NCI-H187 treated with DMSO at 0.1 percent for 48 hours (cell line): ENCODE results near the gene ZNF93.
"Not testable (repeated sequence)": the region's sequence is repeated elsewhere in the genome, so short reads cannot be mapped to it uniquely, and the experiment has no call there.

ENCODE experiments used
- DNase-seq: peaks from one replicate; lab custom pipeline; 2025; lab: John Stamatoyannopoulos, UW

The ZNF93 gene

DNA sequence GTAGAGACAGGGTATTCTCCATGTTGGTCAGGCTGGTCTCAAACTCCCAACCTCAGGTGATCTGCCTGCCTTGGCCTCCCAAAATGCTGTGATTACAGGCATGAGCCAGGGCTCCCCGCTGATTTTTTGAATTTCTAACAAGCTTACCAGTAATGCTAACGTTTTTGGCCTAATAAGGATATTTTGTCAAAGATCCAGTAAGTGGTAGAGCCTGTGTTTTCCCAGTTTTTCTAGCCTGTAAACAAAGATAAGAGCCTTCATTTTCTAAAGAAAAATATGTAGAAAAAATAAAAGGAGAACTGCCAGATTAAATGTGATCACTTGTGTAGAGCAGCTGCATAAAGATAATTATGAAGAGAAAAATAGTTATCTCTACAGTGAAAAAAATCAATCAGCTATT, 37.7 kb downstream of the ZNF93 start:
- DNase-seq: no peak

DNA sequence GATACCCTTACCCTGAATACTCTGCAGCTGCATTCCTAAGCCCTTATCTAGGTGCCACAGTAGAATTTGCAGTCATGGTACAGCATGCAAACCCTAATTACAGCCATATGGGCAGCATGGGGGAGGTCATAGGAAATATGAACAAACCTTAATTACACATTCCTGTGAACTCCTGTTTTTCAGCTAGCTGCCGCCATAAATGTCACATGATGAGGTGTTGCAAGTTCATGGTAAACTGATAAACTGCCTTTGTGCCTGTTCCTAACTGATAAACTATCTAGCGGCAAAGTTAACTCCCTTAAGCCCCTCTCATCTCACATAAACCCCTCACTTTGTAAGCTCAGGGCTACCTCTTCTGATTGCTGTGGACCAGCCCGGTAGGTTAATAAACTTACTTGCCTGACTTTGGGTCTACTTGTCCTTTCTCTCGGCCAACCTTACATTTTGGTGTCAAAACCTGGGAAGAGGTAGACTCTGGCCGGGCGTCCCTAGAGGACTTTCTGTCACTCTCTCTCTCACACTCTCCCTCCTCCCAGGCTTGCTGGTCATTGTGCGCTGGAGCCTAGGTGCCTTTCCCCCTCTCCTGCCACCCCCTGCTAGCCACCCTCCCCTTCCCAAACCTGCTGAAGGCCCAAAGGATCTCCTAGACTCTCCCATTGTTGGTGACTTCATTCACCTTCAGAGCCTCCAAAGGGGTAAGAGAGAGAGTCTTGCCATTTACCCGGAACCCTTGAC, 43.3 kb downstream of the ZNF93 start:
- DNase-seq: no peak

DNA sequence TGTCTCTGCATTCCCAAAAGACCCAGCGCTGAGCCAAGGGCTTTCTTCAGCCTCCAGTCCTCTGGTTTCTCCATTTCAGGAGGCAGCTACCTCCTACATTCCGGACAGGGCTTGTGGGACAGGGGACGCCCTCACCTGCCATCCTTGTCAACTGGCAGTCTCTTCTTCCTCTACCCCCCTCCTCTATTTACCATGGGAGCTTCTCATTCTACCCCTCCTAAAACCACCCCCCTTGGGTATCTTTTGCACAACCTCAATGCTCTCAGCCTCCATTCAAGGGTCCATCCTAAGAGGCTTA, 43.8 kb downstream of the ZNF93 start:
- no peak for DNase-seq

DNA sequence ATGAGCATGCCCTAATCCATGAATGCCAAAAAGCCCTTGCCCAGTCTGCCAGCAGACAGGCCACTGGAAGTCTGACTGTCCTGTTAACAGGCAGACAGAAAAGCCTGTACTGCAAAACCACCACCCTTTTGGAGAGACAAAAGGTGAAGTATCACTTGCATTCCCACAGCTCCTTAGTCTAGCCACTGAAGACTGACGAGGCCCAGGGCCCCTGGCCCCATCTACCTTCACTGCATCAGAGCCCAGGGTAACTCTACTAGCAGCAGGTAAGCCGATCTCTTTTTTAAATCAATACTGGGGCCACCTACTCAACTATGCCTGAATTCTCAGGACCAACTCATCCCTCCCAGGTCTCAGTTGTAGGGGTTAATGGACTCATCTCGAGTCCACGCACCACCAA, 45.5 kb downstream of the ZNF93 start:
- no peak for DNase-seq

DNA sequence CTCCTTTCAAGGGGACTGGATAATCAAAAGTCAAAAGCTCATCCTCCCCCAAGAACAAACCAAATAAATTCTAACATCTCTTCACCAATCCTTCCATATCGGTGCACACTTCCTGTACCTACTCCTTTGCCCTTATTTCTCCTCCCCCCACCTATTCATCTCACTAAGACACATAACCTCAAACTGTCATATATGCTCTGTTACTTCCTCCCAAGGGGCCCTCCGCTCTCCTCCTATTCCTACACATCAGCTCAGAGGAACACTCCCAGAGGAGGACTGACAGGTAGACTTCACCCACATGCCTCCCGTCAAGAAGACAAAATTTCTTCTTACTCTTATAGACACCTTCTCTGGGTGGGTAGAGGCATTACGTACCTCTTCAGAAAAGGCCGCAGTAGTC, 48.1 kb downstream of the ZNF93 start:
- DNase-seq: no peak

DNA sequence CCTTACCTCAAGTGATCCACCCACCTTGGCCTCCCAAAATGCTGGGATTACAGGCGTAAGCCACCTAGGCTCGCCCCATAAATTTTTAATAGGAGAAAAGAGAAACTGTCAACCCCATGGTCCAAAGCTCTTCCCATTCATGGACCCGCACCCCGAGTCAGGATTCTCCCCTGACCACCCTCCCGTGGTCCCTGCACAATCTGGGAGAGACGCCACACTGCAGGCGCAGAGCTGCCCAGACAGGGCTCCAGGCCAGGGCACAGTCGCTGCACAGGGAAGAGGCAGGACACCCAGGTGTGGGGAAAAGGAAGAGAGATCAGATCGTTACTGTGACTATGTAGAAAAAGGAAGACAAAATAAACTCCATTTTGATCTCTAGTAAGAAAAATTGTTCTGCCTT, 54.5 kb downstream of the ZNF93 start:
- DNase-seq: no peak

- DNase-seq: no peak
These were observed 55.8 kb downstream of the ZNF93 start for GRCh38 chr19:19956434-19957075.

DNA sequence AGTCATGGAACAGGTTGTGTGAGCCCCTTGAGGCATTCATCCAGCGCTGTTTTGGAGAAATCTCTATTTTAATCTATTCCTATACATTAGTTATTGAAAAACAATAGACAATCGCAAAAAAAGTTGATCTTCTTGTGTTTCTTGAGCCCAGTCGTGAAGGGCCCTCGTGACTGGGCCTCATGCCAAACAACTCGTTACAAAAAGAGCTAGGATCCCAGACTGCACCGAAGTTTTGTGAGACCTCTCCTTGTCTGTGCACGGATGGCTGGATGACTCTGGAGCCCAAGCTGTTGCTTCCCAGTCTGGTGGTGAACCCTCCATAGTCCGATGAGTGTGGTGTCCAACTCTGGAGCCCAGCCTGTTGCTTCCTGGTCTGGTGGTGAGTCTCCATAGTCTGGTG, 57.0 kb downstream of the ZNF93 start:
- DNase-seq: not testable (repeated sequence)

DNA sequence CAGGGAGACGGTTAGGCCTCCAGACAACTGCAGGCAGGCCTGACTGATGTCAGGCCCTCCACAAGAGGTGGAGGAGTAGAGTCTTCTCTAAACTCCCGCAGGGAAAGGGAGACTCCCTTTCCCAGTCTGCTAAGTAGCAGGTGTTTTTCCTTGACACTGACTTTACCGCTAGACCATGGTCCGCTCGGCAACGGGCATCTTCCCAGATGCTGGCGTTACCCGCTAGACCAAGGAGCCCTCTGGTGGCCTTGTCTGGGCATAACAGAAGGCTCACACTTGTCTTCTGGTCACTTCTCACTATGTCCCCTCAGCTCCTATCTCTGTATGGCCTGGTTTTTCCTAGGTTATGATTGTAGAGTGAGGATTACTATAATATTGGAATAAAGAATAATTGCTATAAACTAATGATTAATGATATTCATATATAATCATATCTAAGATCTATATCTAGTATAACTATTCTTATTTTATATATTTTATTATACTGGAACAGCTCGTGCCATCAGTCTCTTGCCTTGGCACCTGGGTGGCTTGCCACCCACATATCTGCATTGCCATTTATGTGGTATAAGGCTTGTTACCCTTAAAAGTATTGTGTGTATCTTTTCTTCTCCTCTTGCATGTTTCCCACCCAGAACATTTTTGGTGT, 58.5 kb downstream of the ZNF93 start:
- not testable (repeated sequence) for DNase-seq

- DNase-seq: no peak
These were observed 63.7 kb downstream of the ZNF93 start for GRCh38 chr19:19964416-19964815.

- not testable (repeated sequence) for DNase-seq
These were observed 65.4 kb downstream of the ZNF93 start for GRCh38 chr19:19966126-19966525.

DNA sequence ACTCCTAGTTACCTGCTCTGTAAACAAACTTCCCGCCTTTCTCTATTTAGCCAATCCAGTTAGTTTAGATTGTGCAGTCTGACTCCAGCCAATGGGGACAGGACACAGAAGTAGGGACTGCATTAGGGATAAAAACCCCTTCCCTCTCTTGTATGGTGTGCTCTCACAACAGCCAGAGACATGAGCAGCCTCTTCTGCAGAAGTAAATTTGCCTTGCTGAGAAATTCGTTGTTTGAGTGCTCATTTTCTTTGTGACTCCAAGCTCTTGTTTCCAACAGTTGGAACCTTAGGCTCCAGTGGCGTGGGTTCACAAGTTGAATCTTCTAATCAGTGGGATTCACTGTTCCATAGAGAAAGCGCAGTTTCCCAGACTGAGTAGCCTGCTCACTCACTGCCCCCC, 66.1 kb downstream of the ZNF93 start:
- DNase-seq: no peak
